GM15510 (cell line): Measurements from ENCODE around the gene CX3CL1.

Experiments used
- POLR2A ChIP-seq: IDR thresholded peaks from 3 replicates; pipeline ENCODE4 v1.6.1; 2011; ENCODE audit warnings: borderline replicate concordance; ENCODE audit not compliant: insufficient read length; ENCODE audit errors: extremely low read depth

Gene CX3CL1

DNA sequence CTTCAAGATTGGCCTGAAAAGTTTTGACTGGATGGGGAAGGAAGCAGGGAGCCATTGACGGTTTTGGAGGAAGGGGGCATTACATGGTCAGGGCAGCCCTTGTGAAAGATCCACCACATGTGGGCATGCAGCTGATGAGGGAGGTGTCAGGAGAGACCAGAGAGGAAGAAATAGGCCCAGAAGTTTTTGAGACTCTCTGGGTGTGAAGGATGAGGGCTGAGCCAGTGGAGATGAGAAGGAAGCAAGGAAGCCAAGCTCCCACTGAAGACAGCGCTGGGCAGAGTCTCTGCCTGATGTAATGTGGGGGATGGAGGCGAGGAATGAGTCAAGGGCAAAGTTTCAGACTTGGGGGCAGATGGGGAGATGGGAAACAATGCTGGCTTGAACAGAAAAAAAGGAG, 32.8 kb downstream of the CX3CL1 start:
- no peak for TF ChIP-seq POLR2A

DNA sequence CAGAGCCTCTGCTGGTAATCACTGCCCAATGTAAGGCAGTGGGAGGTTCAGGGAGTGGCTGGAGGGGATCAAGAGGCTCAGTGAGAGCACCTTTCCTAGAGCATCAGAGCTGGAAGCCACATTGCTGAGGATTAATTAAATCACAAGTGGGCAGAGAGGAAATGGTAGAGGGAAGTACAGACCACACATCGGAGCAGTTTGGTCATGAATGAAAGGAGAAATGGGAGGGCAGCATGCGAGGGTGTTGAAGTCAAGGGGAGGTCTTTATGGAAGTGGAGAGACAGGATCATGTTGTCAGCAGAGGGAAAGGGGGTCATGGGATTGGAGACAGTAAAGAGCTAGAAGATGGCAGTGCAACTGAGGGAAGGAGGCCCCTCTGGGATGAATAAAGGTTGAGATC, 34.6 kb downstream of the CX3CL1 start:
- no peak for TF ChIP-seq POLR2A

DNA sequence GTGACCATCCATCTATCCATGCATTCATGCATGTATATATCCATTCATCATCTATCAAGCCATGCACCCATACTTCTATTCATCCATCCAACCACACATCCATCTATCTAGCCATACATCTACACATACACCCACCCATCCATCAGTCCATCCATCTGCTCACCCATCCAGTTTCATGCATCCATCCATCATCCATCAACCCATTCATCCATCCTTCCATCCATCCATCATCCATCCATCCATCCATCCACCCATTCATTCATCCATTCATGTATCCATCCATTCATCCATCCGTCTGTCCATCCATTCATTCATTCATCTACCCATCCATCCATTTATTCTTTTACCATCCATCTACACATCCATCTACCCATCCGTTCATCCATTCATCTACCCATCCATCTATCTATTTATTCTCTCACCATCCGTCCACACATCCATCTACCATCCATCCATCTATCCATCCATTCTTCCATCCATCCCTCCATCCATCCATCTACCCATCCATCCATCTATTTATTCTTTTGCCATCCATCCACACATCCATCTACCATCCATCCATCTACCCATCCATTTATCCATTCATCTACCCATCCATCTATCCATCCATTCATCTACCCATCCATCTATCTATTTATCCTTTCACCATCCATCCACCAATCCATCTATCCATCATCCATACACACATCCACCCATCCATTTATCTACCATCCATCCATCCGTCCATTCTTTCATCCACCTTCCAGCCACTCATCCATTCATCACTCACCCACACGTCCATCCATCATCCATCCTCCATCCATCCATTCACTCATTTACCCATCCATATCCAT, 35.4 kb downstream of the CX3CL1 start:
- no peak for TF ChIP-seq POLR2A

GRCh38 chr16:57409065-57409464, 36.8 kb downstream of the CX3CL1 start:
- no peak for TF ChIP-seq POLR2A

DNA sequence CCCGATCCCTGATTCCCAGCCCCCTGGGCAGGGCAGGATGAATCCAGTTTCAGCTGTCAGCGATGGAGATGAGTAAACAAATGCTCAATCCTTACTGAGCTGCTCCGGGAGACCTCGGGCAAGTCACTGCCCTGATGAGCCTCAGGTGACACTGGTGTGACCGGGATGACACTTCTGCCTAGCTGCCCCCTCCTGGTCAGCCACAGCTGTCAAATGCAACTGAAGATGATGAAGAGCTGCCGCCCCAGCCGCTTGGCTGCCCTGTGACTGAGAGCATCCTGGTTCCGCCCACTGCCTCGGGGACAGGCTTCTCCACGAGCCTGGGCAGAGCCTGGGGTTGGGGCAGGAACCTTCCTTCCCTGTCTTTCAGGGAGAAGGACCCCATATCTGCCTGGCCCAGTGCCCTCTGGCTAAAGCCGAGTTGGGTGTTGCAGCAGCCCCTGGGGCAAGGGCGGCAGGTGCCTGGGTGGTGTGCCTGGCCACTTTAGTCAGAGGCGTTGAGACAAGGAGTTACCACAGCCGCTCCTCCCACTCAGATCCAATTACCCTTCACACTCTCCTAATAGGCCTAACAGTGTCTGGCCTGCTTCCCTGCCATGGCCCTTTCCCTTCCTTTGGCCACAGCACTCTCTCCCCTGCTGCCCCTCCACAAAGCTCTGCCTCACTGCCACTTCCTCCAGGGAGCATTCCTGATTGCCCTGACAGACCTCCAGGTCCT, 37.7 kb downstream of the CX3CL1 start:
- no peak for TF ChIP-seq POLR2A

GRCh38 chr16:57411362-57411976, 39.2 kb downstream of the CX3CL1 start:
- TF ChIP-seq POLR2A: no peak

DNA sequence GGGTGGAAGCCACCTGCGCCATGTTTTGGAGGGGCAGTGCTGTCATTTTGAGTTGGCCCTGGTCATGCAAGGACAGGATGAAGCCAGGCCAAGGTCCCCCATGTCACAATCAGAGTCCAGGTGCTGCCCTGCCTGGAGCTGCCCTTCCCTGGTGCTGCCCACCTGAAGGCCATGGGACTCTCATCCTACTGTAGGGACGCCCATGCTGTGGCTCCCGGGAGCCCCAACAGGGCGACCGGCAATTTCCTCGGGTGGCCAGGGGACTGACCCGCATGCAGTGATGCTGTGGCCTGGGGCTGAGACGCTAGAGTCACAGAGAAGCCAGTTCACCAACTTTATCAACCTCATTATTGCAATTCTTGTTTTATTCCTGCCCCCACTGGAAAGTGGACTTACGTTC, 40.3 kb downstream of the CX3CL1 start:
- TF ChIP-seq POLR2A: no peak

- no peak for TF ChIP-seq POLR2A
Measured at GRCh38 chr16:57413301-57413730, 41.0 kb downstream of the CX3CL1 start.

- TF ChIP-seq POLR2A: no peak
Measured at GRCh38 chr16:57413733-57414132, 41.4 kb downstream of the CX3CL1 start.

DNA sequence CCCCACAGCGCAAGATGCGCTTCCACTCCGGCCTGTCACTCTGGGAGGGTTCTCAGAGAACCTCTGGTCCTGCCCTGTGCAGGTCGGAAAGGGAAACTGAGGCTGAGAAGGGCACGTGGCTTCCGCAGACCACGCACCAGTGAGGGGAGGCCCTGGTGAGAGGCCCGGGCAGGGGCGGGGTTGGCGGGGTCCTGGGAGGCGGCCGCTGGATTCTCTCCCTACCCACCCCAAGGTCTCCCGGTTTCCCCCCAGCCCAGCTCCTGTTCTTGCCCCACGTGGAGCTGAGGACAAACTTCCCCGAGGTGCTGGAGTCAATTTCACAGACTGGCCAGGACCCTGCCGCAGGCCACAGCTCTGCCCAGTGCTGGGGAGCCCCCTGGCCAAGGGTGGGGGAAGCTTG, 43.8 kb downstream of the CX3CL1 start:
- no peak for TF ChIP-seq POLR2A

GRCh38 chr16:57419506-57419905, 47.2 kb downstream of the CX3CL1 start:
- no peak for TF ChIP-seq POLR2A

GRCh38 chr16:57422026-57422944, 50.0 kb downstream of the CX3CL1 start:
- TF ChIP-seq POLR2A: no peak

GRCh38 chr16:57423152-57423551, 50.9 kb downstream of the CX3CL1 start:
- TF ChIP-seq POLR2A: no peak

- TF ChIP-seq POLR2A: no peak
Measured at GRCh38 chr16:57424583-57424982, 52.3 kb downstream of the CX3CL1 start.

GRCh38 chr16:57426356-57426755, 54.1 kb downstream of the CX3CL1 start:
- TF ChIP-seq POLR2A: no peak

- no peak for TF ChIP-seq POLR2A
Measured at GRCh38 chr16:57427307-57427706, 55.0 kb downstream of the CX3CL1 start.

DNA sequence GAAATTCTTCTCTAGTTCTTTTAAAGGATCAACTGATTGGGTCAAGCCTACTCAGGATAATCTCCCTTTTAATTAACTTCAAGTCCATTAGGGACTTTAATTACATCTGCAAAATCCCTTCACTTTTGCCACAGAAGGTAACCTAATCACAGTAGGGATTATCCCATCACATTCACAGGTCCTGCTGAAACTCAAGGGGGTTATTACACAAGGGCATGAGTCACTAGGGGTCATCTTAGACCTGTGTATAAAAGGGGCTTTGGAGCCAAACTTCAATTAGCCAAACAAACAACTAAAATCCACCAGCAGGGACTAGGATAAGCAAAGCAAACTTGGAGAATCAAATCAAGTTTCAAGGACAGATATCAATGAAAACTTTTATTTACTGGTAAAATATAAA, 55.5 kb downstream of the CX3CL1 start:
- no peak for TF ChIP-seq POLR2A
